CD14-positive monocyte (primary cell): ENCODE results near the gene CBX2. TPM values are rescaled to one million over a fixed set of nuclear protein-coding genes. Genes with fewer than 3 reads are reported as not detected.
A peak's percentile ranks its signal among the peaks of the same experiment; 100 is the strongest.

ENCODE experiments used
- DNase-seq, 3 donors: peaks; one replicate each; pipeline ENCODE4 v3.0.0-alpha.2; 2011 to 2022
- H2AFZ ChIP-seq: 2 replicates; pipeline ENCODE4 v1.6.0; 2012; ENCODE audit warnings: mild to moderate bottlenecking, low read depth, low read length, inconsistent platforms; ENCODE audit not compliant: insufficient read depth, poor library complexity, severe bottlenecking
- H3K27ac ChIP-seq, 2 donors: 1 replicate in 1 of 2; 2 replicates in 1 of 2; pipeline ENCODE4 v1.5.1; 2012 to 2013; ENCODE audit warnings: low read length in 2 of 2, control low read depth in 1 of 2, inconsistent platforms in 1 of 2, low read depth in 1 of 2, mild to moderate bottlenecking in 1 of 2
- H3K27me3 ChIP-seq, 2 donors: one replicate each; pipeline versions ENCODE4 v1.6.0 to v1.6.1; 2011 to 2013; ENCODE audit warnings: low read length in 2 of 2; ENCODE audit not compliant: control insufficient read depth in 2 of 2, insufficient read depth in 2 of 2
- H3K36me3 ChIP-seq, 2 donors: replicated peaks in 1 of 2; 1 replicate in 1 of 2; 2 replicates in 1 of 2; pipeline versions ENCODE4 v1.5.1 to v1.6.1; 2012 to 2013; ENCODE audit warnings: low read length in 2 of 2, control low read depth in 1 of 2, inconsistent platforms in 1 of 2, mild to moderate bottlenecking in 1 of 2; ENCODE audit not compliant: insufficient read depth in 2 of 2, control insufficient read depth in 1 of 2
- H3K4me1 ChIP-seq, 2 donors: 1 replicate in 1 of 2; 2 replicates in 1 of 2; pipeline versions ENCODE4 v1.5.1 to v1.6.1; 2012 to 2013; ENCODE audit warnings: low read length in 2 of 2, control low read depth in 1 of 2, inconsistent platforms in 1 of 2, mild to moderate bottlenecking in 1 of 2, moderate library complexity in 1 of 2; ENCODE audit not compliant: insufficient read depth in 2 of 2, control insufficient read depth in 1 of 2
- H3K4me2 ChIP-seq: replicated peaks from 2 replicates; pipeline ENCODE3; 2012; ENCODE audit warnings: low read length, moderate library complexity, mild to moderate bottlenecking; ENCODE audit not compliant: poor library complexity, severe bottlenecking; ENCODE audit errors: extremely low read depth
- H3K4me3 ChIP-seq, 3 experiments: fragments of 200-600 bp in 1 of 3; sonication (generic) in 1 of 3; replicated peaks in 1 of 3; 1 replicate in 2 of 3; 2 replicates in 1 of 3; pipeline ENCODE4 v1.5.1; 2011 to 2013; ENCODE audit warnings: low read length in 3 of 3, mild to moderate bottlenecking in 3 of 3, control low read depth in 2 of 3, low read depth in 2 of 3, inconsistent platforms in 1 of 3, moderate library complexity in 1 of 3
- H3K79me2 ChIP-seq: 2 replicates; pipeline ENCODE4 v1.6.0; 2012; ENCODE audit warnings: mild to moderate bottlenecking, control low read depth, inconsistent platforms, low read length, moderate library complexity; ENCODE audit not compliant: insufficient read depth
- H3K9ac ChIP-seq: 2 replicates; pipeline ENCODE4 v1.6.0; 2017; ENCODE audit warnings: low read length, mild to moderate bottlenecking; ENCODE audit not compliant: insufficient read depth, poor library complexity, severe bottlenecking
- H3K9me3 ChIP-seq, 2 donors: replicated peaks in 1 of 2; 1 replicate in 1 of 2; 2 replicates in 1 of 2; pipeline versions ENCODE4 v1.5.1 to v1.6.1; 2012 to 2013; ENCODE audit warnings: low read length in 2 of 2, control low read depth in 1 of 2; ENCODE audit not compliant: control insufficient read depth in 1 of 2, insufficient read depth in 1 of 2
- H4K20me1 ChIP-seq: 2 replicates; pipeline ENCODE4 v1.6.0; 2012; ENCODE audit warnings: mild to moderate bottlenecking, low read length, control low read depth, moderate library complexity; ENCODE audit not compliant: insufficient read depth
- H3K27ac Mint-ChIP-seq, 7 donors: one replicate each; pipeline ENCODE4 v1.8.0; 2020; ENCODE audit warnings: mild to moderate bottlenecking in 7 of 7, mixed read lengths in 7 of 7, moderate library complexity in 6 of 7, inconsistent platforms in 2 of 7
- H3K27me3 Mint-ChIP-seq, 3 donors: one replicate each; pipeline ENCODE4 v1.8.0; 2021 to 2022; ENCODE audit warnings: low read depth in 3 of 3, mild to moderate bottlenecking in 3 of 3, mixed read lengths in 3 of 3, moderate library complexity in 3 of 3, inconsistent platforms in 1 of 3
- H3K36me3 Mint-ChIP-seq, 2 donors: one replicate each; pipeline ENCODE4 v1.8.0; 2020; ENCODE audit warnings: mixed read lengths in 2 of 2, inconsistent platforms in 1 of 2, mild to moderate bottlenecking in 1 of 2
- H3K4me1 Mint-ChIP-seq: one replicate; pipeline ENCODE4 v1.8.0; 2020; ENCODE audit warnings: mild to moderate bottlenecking, mixed read lengths
- H3K4me3 Mint-ChIP-seq, 2 donors: one replicate each; pipeline ENCODE4 v1.8.0; 2020; ENCODE audit warnings: mild to moderate bottlenecking in 2 of 2, mixed read lengths in 2 of 2, moderate library complexity in 1 of 2
- H3K9me3 Mint-ChIP-seq, 7 donors: one replicate each; pipeline ENCODE4 v1.8.0; 2020 to 2022; ENCODE audit warnings: mixed read lengths in 7 of 7, mild to moderate bottlenecking in 6 of 7, moderate library complexity in 6 of 7, inconsistent platforms in 2 of 7
- WGBS: methylation state at CpG from one replicate; pipeline ENCODE4 v1.1.5; 2013; ENCODE audit warnings: missing lambda C conversion rate; ENCODE audit not compliant: insufficient coverage; 5-methylcytosine and 5-hydroxymethylcytosine counted together
- intact Hi-C, 2 donors: fragments of 100-400 bp; cut with micrococcal nuclease; formaldehyde crosslinking; loops; one replicate each; pipeline versions ENCODE4 v1.15.0 to v1.15.1; 2023
- polyA plus RNA-seq, 3 donors: library from polyadenylated mRNA; depleted of rRNA in 1 of 3; unstranded in 2 of 3; stranded (reverse) in 1 of 3; fragments of 300-500 nt in 2 of 3; fragments of >200 nt in 1 of 3; fragmentation: Illumina TruSeq in 2 of 3; gene quantifications; 1 replicate in 2 of 3; 2 replicates in 1 of 3; pipeline ENCODE4 v1.2.3, GENCODE V29; 2012 to 2021
- TF ChIP-seq, protein P1 (sequence below): fragments of 200-600 bp; IDR thresholded peaks from one replicate; pipeline ENCODE4 v1.8.0; 2022; ENCODE audit warnings: antibody characterized with exemption, mild to moderate bottlenecking

Gene CBX2
- polyA plus RNA-seq, 3 donors = 0.09 to 0.95 TPM; not detected in 1

DNA sequence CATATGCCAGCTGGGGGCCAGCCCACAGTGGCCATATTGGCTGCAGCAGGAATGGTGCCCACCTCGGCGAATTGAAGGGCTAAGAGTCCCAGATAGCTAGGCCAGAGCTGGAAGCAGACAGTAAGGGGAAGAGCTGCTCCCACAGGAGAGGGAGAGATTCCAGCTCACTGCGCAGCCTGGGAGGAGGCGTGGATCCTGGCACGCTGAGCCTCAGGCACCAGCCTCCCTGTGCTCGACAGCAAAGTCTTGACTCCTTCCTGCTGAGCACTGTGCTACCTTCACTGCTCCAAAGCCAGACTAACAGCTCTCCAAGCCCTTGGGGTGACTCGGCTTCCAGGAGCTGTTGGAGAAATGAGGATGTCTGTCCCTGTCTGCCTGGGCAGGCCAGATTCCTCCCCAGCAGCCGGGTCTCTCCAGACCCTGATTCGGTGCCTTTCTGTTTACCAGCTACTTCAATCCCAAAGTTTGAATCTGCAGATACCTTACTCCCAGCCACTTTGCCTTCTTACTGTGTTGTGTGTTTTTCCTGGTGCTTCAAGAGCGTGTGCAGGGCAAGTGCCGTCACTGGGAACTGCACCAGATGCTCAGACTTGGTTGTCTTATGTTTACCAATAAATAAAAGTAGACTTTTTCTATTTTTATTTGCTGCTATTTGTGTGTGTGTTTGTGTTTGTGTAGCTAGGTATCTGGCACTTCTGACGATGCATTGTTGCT is 9.1 kb downstream of the CBX2 start:
- Histone ChIP-seq H3K27me3 (peaks cover 39 to 58% of the 10 kb centered on the region in 2 donors), H2AFZ (no peak overlapping the region), H3K4me3 (no peak overlapping the region), H3K9me3 (peaks cover 11 to 16% of the 10 kb centered on the region in 2 donors), H3K27ac (no peak overlapping the region), H3K4me1 (peaks cover 14 to 18% of the 10 kb centered on the region in 2 donors), H3K36me3 (no peaks in the 10 kb centered on the region), H3K4me2 (no peak overlapping the region), H3K79me2 (no peaks in the 10 kb centered on the region), H4K20me1 (peaks cover 6% of the 10 kb centered on the region), H3K9ac (peak overlapping the region; percentile 4)
- Mint-ChIP-seq H3K4me3 (peak overlapping the region in 1 of 2 donors; percentile 47), H3K27me3 (peaks cover 53 to 67% (median 59%) of the 10 kb centered on the region in 3 donors), H3K4me1 (peaks cover 16% of the 10 kb centered on the region), H3K9me3 (peaks cover 0 to 18% (median 2%) of the 10 kb centered on the region in 7 donors), H3K27ac (no peak overlapping the region), H3K36me3 (peaks cover 5 to 8% of the 10 kb centered on the region in 2 donors)
- TF ChIP-seq, protein P1, sequence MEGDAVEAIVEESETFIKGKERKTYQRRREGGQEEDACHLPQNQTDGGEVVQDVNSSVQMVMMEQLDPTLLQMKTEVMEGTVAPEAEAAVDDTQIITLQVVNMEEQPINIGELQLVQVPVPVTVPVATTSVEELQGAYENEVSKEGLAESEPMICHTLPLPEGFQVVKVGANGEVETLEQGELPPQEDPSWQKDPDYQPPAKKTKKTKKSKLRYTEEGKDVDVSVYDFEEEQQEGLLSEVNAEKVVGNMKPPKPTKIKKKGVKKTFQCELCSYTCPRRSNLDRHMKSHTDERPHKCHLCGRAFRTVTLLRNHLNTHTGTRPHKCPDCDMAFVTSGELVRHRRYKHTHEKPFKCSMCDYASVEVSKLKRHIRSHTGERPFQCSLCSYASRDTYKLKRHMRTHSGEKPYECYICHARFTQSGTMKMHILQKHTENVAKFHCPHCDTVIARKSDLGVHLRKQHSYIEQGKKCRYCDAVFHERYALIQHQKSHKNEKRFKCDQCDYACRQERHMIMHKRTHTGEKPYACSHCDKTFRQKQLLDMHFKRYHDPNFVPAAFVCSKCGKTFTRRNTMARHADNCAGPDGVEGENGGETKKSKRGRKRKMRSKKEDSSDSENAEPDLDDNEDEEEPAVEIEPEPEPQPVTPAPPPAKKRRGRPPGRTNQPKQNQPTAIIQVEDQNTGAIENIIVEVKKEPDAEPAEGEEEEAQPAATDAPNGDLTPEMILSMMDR = no peak
- peak in 1 of 3 donors; percentile 3 for DNase-seq
- intact Hi-C loops = loop anchor here in 1 of 2 donors (5.0 kb wide), 2 partner anchors 130 to 200 kb away; no protein-coding TSS in a partner anchor
- 89% methylated on average over 5 of the region's 12 CpGs for WGBS

DNA sequence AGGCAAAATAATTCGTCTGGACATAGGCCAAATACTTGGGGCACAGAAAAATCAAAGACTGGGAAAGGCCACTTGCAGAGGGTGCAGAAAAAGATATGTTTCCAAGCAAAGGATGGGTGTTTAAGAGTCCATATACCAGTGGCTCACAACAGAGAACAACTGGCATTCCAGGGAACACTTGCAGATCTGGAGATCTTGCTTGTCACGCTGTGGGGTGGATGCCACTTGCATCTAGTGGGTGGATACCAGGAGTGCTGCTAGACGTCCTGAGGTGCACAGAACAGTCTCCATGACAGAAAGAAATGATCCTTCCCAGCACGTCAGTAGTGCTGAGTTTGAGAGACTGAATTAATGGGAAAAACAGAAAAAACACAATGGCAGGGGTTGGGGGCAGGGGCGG is 10.5 kb downstream of the CBX2 start:
- DNase-seq = no peak
- H3K36me3 Mint-ChIP-seq = peaks cover 3 to 8% of the 10 kb centered on the region in 2 donors
- WGBS = 89% methylated on average over 3 of the region's 5 CpGs
- H3K27me3 ChIP-seq = peaks cover 50 to 67% of the 10 kb centered on the region in 2 donors
- no peak overlapping the region for H3K4me3 ChIP-seq
- peaks cover 0 to 21% (median 2%) of the 10 kb centered on the region in 7 donors for H3K9me3 Mint-ChIP-seq
- intact Hi-C loops = loop anchor here in 1 of 2 donors (5.0 kb wide), 2 partner anchors 129 to 199 kb away; no protein-coding TSS in a partner anchor
- H3K27ac ChIP-seq = no peak overlapping the region
- H3K27me3 Mint-ChIP-seq = peaks cover 59 to 72% (median 63%) of the 10 kb centered on the region in 3 donors
- H3K4me3 Mint-ChIP-seq = peak overlapping the region in 1 of 2 donors; percentile 52
- H3K27ac Mint-ChIP-seq = no peak overlapping the region
- H3K36me3 ChIP-seq = no peaks in the 10 kb centered on the region
- H3K79me2 ChIP-seq = no peaks in the 10 kb centered on the region
- no peak overlapping the region for H2AFZ ChIP-seq
- H3K9ac ChIP-seq = no peak overlapping the region
- H3K4me1 ChIP-seq = peaks cover 18 to 23% of the 10 kb centered on the region in 2 donors
- no peak overlapping the region for H3K4me2 ChIP-seq
- peaks cover 13% of the 10 kb centered on the region for H4K20me1 ChIP-seq
- peaks cover 11 to 16% of the 10 kb centered on the region in 2 donors for H3K9me3 ChIP-seq
- TF ChIP-seq, protein P1 = no peak
- H3K4me1 Mint-ChIP-seq = peaks cover 18% of the 10 kb centered on the region
